ENCODE measurements around the gene HIGD1A. TPM values are rescaled to one million over a fixed set of nuclear protein-coding genes. Genes with fewer than 3 reads are reported as not detected.

Gene HIGD1A
- total and polyA plus RNA-seq, 10 of the 15 experiments (the other 5 are each of a cell fraction or from before 2014, with no cell fraction given): 73.9 to 487 (median 175) TPM

- TF ChIP-seq, protein P1, sequence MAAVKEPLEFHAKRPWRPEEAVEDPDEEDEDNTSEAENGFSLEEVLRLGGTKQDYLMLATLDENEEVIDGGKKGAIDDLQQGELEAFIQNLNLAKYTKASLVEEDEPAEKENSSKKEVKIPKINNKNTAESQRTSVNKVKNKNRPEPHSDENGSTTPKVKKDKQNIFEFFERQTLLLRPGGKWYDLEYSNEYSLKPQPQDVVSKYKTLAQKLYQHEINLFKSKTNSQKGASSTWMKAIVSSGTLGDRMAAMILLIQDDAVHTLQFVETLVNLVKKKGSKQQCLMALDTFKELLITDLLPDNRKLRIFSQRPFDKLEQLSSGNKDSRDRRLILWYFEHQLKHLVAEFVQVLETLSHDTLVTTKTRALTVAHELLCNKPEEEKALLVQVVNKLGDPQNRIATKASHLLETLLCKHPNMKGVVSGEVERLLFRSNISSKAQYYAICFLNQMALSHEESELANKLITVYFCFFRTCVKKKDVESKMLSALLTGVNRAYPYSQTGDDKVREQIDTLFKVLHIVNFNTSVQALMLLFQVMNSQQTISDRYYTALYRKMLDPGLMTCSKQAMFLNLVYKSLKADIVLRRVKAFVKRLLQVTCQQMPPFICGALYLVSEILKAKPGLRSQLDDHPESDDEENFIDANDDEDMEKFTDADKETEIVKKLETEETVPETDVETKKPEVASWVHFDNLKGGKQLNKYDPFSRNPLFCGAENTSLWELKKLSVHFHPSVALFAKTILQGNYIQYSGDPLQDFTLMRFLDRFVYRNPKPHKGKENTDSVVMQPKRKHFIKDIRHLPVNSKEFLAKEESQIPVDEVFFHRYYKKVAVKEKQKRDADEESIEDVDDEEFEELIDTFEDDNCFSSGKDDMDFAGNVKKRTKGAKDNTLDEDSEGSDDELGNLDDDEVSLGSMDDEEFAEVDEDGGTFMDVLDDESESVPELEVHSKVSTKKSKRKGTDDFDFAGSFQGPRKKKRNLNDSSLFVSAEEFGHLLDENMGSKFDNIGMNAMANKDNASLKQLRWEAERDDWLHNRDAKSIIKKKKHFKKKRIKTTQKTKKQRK (IDR thresholded peaks at IDR 0.05; ENCODE audit: low read depth, low read length): no peak
- TF ChIP-seq, protein P2, sequence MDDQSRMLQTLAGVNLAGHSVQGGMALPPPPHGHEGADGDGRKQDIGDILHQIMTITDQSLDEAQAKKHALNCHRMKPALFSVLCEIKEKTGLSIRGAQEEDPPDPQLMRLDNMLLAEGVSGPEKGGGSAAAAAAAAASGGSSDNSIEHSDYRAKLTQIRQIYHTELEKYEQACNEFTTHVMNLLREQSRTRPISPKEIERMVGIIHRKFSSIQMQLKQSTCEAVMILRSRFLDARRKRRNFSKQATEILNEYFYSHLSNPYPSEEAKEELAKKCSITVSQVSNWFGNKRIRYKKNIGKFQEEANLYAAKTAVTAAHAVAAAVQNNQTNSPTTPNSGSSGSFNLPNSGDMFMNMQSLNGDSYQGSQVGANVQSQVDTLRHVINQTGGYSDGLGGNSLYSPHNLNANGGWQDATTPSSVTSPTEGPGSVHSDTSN (IDR thresholded peaks at IDR 0.05; ENCODE audit: insufficient replicate concordance, low read depth, low read length): no peak
Measured at GRCh38 chr3:42823351-42823750, 19.1 kb upstream of the HIGD1A start (continued).

DNA sequence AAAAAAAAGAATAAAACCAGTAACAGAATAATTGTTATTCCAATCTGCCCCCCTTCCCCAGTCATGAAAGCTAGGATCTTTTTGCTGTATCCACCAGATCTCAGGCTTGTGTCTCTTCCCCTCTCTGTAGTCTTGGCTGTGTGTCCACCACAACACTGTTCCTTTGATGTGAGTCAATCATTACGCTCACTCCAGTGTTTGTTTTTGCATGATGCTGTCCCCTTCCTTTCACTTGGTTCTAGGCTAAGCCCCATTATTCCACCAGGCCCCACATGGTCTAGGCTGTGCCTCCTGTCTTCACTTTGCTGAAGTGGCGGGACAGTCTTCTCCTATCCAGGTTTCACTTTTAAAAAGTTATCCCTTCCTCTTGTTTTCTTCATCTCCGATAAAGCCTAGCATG lies 18.5 kb upstream of the HIGD1A start:
- ChIA-PET SMC1A (ENCODE audit: uncharacterized antibody, unreplicated experiment) (no interaction called here), POLR2A (interaction anchor here (0.7 kb wide), 1 partner anchor 32 kb away, joined by 4 read pairs; no protein-coding TSS in a partner anchor), CTCF (interaction anchor here (2.3 kb wide), 1 partner anchor 59 kb away, joined by 6 read pairs; no protein-coding TSS in a partner anchor), RAD21 (ENCODE audit: unreplicated experiment) (no interaction called here)
- no peak overlapping the region for H2AFZ ChIP-seq (ENCODE audit: control insufficient read depth, low read depth, low read length)
- H3K9me3 ChIP-seq (replicated peaks; ENCODE audit: control insufficient read depth, insufficient read depth, low read length): no peaks in the 10 kb centered on the region
- FAIRE-seq (no peak), DNase-seq (ENCODE audit: low read depth, low spot score) (no peak), ATAC-seq (no peak)
- no peaks in the 10 kb centered on the region for H3K36me3 ChIP-seq (ENCODE audit: control insufficient read depth in 2 of 2, insufficient read depth in 2 of 2, low read length in 1 of 2)
- H3K4me2 ChIP-seq (ENCODE audit: control insufficient read depth, insufficient read depth): no peak overlapping the region
- WGBS (ENCODE audit: insufficient coverage, insufficient replicate concordance, low lambda C conversion rate, missing lambda C conversion rate): 94% methylated on average over 3 of the region's 3 CpGs
- no peaks in the 10 kb centered on the region for H3K4me1 ChIP-seq (ENCODE audit: control insufficient read depth, insufficient read depth, low read length)
- TF ChIP-seq EP300 (IDR thresholded peaks at IDR 0.05; ENCODE audit: borderline replicate concordance in 1 of 2, control insufficient read depth in 1 of 2, low read depth in 2 of 2, low read length in 2 of 2) (no peak), GABPA (IDR thresholded peaks at IDR 0.05; ENCODE audit: low read depth) (no peak), CHD4 (IDR thresholded peaks at IDR 0.05) (no peak)
- no peak overlapping the region for H3K27ac ChIP-seq (ENCODE audit: control insufficient read depth, insufficient read depth)
- in situ Hi-C loops (cut with MboI) (no loop called here), intact Hi-C loops (cut with micrococcal nuclease; ENCODE audit: unreplicated experiment) (no loop called here)
- H3K27me3 ChIP-seq (replicated peaks in 1 of 2; ENCODE audit: control insufficient read depth in 2 of 2, insufficient read depth in 2 of 2, low read length in 1 of 2): no peaks in the 10 kb centered on the region
- BruUV-seq (replicated peaks): no TSS peak
- no peak overlapping the region for H3K4me3 ChIP-seq
- H3K9ac ChIP-seq (ENCODE audit: control insufficient read depth, insufficient read depth, low read length): no peak overlapping the region
- no peaks in the 10 kb centered on the region for H4K20me1 ChIP-seq (ENCODE audit: control insufficient read depth, insufficient read depth)
- H3K79me2 ChIP-seq (ENCODE audit: control insufficient read depth, insufficient read depth, low read length): no peaks in the 10 kb centered on the region

All from GM12878 (cell line).